ENCODE data around the gene ALG6. TPM values are rescaled to one million over a fixed set of nuclear protein-coding genes. Genes with fewer than 3 reads are reported as not detected.
A peak's percentile ranks its signal among the peaks of the same experiment; 100 is the strongest.

ALG6 gene
- 14.5 TPM for total RNA-seq

DNA sequence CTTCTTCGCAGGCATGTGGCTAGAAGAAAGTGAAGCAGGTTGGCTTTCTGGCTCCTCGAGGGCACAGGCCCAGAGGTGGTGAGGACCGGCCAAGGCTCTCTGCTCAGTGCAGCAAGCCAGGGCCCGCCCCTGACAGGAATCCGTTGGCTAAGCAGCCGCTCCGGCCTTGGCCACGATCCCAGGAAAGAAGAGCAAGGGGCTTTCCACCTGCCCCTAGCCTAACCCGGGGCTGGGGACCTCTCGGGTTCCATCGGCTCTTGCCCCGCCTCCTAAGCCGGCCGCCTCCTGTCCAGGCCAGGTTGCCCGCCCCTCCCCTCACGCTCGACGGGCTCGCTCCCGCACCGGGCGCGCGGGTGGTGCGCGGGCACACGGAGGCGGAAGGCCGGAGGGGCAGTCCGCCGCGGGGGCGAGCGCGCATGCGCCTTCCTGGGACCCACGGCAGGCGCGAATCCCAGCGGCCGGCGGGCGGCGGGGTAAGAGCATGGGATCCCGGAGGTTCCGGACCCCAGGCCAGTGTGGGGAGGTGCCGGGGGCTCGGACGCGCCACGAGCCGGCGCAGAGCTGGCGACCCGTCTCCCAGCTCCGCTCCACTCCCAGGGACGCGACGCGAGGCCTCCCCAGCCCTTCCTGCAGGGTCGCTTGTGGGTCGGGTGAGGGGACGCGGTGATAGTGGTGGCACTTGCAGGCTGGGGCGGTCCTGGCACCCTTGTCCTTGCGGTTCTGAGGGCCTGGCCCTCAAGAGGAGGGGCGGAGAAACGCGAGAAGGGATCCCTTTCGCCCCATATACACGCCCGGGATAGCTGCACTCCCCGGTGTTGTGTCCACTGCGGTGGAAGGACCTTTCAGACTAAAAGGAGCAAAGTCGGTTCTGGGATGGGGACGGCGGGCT is at the start of gene ALG6:
TSS of gene ALG6 (plus strand) at position 413 of the 889 bp plus-strand sequence. CDS start 3,351 bp downstream, outside the sequence.
- Histone ChIP-seq H3K4me1 (ENCODE audit: insufficient read depth, low read length) (peaks cover 14% of the 10 kb centered on the region), H3K9me3 (ENCODE audit: low read depth, low read length) (no peaks in the 10 kb centered on the region), H3K4me3 (ENCODE audit: low read length) (peak within 1 kb of the TSS; percentile 81), H3K27me3 (ENCODE audit: insufficient read depth, low read length) (no peaks in the 10 kb centered on the region)

DNA sequence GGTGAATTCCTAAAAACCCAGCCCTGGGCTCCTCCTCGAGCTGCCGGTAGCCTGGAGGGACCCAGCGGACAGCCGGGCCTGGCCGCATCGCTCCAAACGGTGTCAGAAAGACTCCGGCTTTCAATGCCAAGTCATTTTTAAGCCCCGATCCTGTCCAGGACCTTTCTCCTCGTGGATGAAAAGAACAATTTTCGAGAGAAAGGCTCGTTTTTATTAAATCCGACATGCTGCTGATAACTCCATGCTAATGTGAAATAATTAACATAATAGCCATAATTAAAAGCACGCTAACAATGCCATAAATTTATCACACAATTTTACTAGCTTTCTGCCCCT is 49.6 kb upstream of the ALG6 start:
- H3K4me1 ChIP-seq (ENCODE audit: insufficient read depth, low read length) = peaks cover 51% of the 10 kb centered on the region
- H3K9me3 ChIP-seq (ENCODE audit: low read depth, low read length) = no peaks in the 10 kb centered on the region
- peaks cover 90% of the 10 kb centered on the region for H3K27me3 ChIP-seq (ENCODE audit: insufficient read depth, low read length)
- no peak overlapping the region for H3K4me3 ChIP-seq (ENCODE audit: low read length)

DNA sequence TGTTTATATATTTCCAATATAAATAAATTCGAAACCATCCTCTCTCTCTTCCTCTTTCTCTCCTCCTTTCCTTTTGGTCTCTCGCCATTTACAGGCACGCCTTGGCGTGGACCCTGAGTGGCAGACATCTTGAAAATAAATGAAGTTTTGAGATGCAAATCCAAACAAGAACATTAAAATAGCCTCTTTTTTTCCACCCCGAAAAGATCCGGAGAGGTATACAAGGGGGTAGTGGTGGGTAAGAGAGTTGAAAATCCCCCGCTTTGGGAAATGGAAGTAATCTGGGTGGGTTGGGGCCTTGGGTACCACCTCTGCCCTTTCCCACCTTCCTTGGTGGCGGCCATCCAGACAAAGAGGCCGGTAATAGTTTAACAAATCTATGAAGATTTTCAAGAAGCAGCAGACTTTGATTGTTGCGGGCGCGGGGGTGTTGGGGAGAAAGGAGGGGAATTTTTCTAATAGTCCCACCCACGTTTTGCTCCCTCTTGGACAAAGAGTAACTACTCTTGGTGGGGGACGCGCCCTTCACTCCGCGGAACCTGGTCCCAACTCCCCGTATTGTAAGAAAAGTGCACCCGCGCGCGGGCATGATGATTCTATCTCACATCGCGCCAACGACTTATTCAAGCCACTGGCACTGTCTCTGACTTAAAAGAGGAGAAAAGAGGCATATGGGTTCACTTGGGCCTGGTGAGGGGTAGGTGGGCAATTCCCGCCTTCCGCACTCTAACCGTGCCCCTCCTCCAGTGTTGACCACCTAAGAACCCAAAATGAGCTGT is 49.0 kb upstream of the ALG6 start:
- no peak overlapping the region for H3K4me3 ChIP-seq (ENCODE audit: low read length)
- H3K27me3 ChIP-seq (ENCODE audit: insufficient read depth, low read length) = peaks cover 89% of the 10 kb centered on the region
- H3K9me3 ChIP-seq (ENCODE audit: low read depth, low read length) = no peaks in the 10 kb centered on the region
- H3K4me1 ChIP-seq (ENCODE audit: insufficient read depth, low read length) = peaks cover 57% of the 10 kb centered on the region

DNA sequence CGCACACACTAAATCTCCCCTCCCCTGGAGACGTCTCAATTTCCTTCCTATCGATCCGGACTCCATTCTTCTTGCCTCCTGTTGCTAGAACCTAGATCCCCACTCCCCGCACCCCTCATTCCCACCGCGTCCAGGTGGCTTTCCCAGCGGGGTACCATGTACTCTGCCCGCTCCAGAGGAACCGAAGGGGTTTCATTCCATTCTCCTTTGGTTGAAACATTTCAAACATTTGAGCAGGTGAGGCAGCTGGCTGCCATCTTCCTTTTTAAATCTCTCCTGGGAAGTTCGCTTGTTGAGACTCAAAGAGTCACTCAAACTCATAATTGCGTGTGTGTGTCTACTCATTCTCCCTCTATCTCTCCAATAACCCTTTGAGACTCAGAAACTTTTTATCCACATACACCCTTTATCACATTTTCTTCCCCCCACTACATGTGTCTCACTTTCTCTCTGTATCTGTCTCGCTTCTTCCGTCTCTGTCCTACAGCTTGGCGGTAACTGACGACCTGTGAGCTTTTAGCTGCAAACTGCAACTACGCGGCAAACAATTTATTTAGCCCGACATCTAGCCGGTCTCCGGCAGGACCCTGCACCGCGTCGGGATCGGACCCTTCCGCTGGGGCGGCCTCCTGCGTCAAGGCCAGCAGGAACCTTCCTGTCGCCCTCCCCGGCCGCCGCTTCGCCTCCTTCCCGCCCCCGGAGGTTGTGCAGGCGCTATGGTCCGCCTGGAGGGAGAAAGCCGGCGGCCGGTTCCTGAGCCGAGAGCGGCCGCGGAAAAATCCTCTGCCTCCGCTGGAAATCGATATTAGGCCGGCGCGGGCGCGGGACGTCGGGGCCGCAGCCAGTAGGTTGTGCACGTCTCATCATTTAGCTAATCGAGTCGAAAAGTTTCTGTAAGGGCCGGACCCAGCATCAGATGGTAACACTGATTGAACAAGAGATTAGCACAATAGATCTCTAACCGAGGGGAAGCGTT is 48.1 kb upstream of the ALG6 start:
- H3K9me3 ChIP-seq (ENCODE audit: low read depth, low read length) = no peaks in the 10 kb centered on the region
- H3K4me1 ChIP-seq (ENCODE audit: insufficient read depth, low read length) = peaks cover 66% of the 10 kb centered on the region
- H3K27me3 ChIP-seq (ENCODE audit: insufficient read depth, low read length) = peaks cover 91% of the 10 kb centered on the region
- no peak overlapping the region for H3K4me3 ChIP-seq (ENCODE audit: low read length)

DNA sequence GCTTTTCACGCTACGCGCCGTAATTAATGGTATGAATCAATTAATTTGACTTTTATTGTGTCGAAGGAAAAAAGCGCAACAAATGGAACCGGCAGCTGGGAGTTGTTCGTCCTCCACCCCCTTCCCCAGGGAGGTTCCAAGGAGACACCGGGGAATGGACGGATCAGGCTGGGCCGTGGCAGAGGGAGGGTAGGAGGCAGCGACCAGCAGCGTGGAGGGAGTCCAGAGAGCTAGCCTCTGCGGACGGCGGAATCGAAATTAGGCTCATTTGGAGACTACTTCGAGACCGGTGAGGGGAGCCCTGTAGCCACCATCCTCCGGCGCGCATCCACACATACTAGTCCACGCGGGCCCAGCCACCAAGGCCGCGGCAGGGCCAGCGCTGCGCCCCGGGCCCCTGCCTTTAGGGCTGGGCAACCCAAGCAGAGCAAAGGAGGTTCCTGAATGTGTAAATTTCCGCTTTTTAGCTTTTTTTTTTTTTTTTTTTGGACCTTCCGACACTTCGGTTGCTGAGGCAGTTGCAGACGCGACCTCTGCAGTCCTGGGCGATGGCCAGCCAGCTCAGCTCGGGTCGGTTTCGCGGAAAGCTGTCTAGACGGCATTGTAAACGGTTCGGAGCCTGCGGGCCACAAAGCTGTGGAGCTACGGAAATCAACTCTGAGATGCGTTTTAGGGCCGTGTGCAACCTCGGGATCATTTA is 47.3 kb upstream of the ALG6 start:
- Histone ChIP-seq H3K4me1 (ENCODE audit: insufficient read depth, low read length) (peaks cover 70% of the 10 kb centered on the region), H3K27me3 (ENCODE audit: insufficient read depth, low read length) (peaks cover 92% of the 10 kb centered on the region), H3K9me3 (ENCODE audit: low read depth, low read length) (no peaks in the 10 kb centered on the region), H3K4me3 (ENCODE audit: low read length) (no peak overlapping the region)

DNA sequence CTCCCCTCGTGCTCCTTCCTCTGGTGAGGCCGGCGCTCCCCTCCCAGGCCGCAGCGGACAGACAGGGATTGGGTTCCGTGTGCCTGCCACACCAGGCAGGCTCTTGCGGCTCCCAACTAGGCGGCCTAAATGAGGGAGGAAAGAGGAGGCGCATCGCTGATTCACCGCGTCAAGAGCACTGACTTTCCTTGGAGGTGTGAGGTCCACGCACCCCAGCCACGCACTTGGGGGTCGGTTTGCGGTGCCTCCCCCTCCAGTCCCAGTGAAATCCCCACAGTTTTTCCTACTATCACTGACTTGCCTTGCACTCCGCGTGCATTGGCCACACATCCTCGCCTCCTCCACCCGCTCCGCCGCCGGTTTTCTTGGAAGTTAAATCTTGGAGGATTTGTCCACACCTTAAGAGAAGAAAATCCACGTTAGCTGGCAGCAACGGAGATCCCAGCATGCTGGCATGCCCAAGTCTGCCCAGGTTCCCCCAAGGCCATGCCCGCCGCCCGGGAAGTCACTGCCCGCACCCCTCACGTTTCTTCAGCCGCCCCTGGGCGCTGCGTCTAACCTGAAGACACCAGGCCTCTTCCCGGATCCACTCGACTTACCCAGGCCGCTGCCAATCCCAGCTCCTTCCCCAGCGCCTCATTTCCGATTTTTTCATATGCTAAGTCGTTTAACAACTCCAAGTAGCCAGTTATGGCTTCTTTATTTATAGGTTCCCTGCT is 46.2 kb upstream of the ALG6 start:
- Histone ChIP-seq H3K4me3 (ENCODE audit: low read length) (no peak overlapping the region), H3K4me1 (ENCODE audit: insufficient read depth, low read length) (peaks cover 70% of the 10 kb centered on the region), H3K27me3 (ENCODE audit: insufficient read depth, low read length) (peaks cover 92% of the 10 kb centered on the region), H3K9me3 (ENCODE audit: low read depth, low read length) (no peaks in the 10 kb centered on the region)

DNA sequence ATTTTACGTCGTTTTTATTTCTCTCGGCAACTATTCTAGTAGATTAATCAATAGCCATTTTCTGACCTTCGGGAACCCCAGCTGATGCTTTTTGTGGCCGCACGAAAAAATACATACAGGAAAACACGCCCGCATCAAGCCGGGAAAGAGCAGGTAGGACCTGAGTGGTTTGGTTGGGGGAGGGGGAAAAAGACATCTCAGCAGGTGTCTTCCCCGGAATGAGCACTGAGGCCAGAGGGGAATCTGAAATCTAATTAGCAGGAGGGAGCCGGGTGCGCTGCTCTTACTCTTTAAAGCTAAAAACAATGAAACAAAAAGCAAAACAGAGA is 45.7 kb upstream of the ALG6 start:
- Histone ChIP-seq H3K4me3 (ENCODE audit: low read length) (peak overlapping the region; percentile 34), H3K27me3 (ENCODE audit: insufficient read depth, low read length) (peaks cover 92% of the 10 kb centered on the region), H3K9me3 (ENCODE audit: low read depth, low read length) (no peaks in the 10 kb centered on the region), H3K4me1 (ENCODE audit: insufficient read depth, low read length) (peaks cover 69% of the 10 kb centered on the region)

DNA sequence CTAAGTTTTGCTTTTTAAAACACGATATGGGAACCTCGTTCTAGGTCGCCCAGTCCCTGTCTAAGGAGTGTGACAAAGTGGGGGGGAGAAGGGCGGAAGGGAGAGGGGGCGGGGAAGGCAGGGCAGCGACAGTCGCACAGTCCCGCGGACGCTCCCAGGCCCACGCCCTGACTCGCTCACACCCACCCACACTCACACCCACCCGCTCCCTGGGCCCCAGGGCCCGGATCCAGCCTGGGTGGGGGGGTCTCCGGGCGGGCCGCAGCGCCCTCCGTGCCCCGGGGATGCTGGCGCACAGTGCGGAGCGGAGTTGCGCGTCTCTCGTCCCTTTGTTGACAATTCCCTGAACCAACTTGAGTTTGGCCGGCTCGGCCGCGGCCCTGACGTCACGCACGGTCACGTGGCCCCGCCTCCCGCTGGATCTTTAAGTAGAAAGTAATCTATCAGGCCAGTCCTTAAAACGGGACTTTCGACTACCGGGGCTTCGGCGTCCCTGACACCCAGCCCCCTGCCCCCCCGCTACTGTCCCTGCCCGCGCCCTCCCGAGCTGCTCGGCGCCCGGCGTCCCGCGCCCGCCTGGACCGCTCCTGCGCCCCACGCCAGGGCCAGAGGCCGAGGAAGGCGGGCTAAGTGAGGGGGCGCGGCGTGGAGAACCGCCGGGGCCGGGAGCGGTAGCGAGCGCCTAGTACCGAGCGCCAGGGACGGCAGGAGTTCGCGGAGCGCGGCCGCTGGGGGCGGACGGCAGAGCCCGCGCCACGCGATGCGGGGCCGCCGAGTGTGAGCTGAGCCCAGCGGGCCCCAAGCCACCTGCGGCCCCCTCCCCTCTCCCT is 45.1 kb upstream of the ALG6 start, which contains the start of gene FOXD3:
TSS of gene FOXD3 (plus strand) at position 454 of the 830 bp plus-strand sequence. CDS start 492 bp downstream, outside the sequence.
- H3K9me3 ChIP-seq (ENCODE audit: low read depth, low read length) = no peaks in the 10 kb centered on the region
- H3K27me3 ChIP-seq (ENCODE audit: insufficient read depth, low read length) = peaks cover 93% of the 10 kb centered on the region
- peak within 1 kb of the TSS; percentile 34 for H3K4me3 ChIP-seq (ENCODE audit: low read length)
- H3K4me1 ChIP-seq (ENCODE audit: insufficient read depth, low read length) = peaks cover 64% of the 10 kb centered on the region

DNA sequence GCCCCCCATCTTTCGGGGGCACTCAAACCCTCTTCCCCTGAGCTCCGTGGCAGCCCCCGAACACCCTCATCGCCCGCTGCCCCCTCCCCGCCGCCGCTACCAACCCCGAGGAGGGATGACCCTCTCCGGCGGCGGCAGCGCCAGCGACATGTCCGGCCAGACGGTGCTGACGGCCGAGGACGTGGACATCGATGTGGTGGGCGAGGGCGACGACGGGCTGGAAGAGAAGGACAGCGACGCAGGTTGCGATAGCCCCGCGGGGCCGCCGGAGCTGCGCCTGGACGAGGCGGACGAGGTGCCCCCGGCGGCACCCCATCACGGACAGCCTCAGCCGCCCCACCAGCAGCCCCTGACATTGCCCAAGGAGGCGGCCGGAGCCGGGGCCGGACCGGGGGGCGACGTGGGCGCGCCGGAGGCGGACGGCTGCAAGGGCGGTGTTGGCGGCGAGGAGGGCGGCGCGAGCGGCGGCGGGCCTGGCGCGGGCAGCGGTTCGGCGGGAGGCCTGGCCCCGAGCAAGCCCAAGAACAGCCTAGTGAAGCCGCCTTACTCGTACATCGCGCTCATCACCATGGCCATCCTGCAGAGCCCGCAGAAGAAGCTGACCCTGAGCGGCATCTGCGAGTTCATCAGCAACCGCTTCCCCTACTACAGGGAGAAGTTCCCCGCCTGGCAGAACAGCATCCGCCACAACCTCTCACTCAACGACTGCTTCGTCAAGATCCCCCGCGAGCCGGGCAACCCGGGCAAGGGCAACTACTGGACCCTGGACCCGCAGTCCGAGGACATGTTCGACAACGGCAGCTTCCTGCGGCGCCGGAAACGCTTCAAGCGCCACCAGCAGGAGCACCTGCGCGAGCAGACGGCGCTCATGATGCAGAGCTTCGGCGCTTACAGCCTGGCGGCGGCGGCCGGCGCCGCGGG is 44.2 kb upstream of the ALG6 start:
- peaks cover 60% of the 10 kb centered on the region for H3K4me1 ChIP-seq (ENCODE audit: insufficient read depth, low read length)
- peaks cover 93% of the 10 kb centered on the region for H3K27me3 ChIP-seq (ENCODE audit: insufficient read depth, low read length)
- peak overlapping the region; percentile 34 for H3K4me3 ChIP-seq (ENCODE audit: low read length)
- no peaks in the 10 kb centered on the region for H3K9me3 ChIP-seq (ENCODE audit: low read depth, low read length)

DNA sequence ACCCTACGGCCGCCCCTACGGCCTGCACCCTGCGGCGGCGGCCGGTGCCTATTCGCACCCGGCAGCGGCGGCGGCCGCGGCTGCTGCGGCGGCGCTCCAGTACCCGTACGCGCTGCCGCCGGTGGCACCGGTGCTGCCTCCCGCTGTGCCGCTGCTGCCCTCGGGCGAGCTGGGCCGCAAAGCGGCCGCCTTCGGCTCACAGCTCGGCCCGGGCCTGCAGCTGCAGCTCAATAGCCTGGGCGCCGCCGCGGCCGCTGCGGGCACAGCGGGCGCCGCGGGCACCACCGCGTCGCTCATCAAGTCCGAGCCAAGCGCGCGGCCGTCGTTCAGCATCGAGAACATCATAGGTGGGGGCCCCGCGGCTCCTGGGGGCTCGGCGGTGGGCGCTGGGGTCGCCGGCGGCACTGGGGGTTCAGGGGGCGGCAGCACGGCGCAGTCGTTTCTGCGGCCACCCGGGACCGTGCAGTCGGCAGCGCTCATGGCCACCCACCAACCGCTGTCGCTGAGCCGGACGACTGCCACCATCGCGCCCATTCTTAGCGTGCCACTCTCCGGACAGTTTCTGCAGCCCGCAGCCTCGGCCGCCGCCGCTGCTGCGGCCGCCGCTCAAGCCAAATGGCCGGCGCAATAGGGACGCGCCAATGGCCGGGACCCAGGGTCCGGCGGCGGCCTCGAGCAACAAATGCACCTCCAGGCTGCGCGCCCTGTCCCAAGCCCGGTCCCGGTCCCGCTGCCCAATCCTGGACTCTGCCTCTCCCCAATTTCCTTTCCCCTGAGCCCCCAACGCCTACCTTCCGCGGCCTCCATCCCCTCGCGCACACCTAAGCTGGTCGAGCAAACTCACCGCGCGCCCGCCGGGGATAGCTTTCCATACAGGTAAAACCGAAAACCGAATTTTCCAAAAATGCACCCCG is 43.3 kb upstream of the ALG6 start:
- Histone ChIP-seq H3K4me3 (ENCODE audit: low read length) (no peak overlapping the region), H3K27me3 (ENCODE audit: insufficient read depth, low read length) (peaks cover 93% of the 10 kb centered on the region), H3K9me3 (ENCODE audit: low read depth, low read length) (no peaks in the 10 kb centered on the region), H3K4me1 (ENCODE audit: insufficient read depth, low read length) (peaks cover 58% of the 10 kb centered on the region)

DNA sequence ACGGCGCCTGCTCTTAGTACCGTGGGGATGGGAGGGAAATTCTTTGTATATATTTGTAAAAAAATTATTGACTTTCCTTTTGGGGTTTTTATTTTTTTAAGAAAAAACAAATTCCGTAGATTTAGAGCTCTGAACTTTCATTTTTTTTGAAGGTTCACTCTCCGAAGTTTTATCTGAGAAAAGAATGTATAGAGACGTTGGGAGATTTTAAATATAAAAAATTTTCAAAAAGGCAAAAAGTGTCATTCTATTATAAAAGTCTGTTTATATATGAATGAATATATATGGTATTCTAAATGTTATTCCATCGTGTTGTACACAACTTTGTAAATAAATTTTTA is 42.7 kb upstream of the ALG6 start:
- Histone ChIP-seq H3K4me3 (ENCODE audit: low read length) (no peak overlapping the region), H3K9me3 (ENCODE audit: low read depth, low read length) (no peaks in the 10 kb centered on the region), H3K27me3 (ENCODE audit: insufficient read depth, low read length) (peaks cover 93% of the 10 kb centered on the region), H3K4me1 (ENCODE audit: insufficient read depth, low read length) (peaks cover 59% of the 10 kb centered on the region)

Data from mononuclear cell (primary cell).